Fibroblast of lung (primary cell): Measurements from ENCODE around the gene PFN3. TPM values are rescaled to one million over a fixed set of nuclear protein-coding genes. Genes with fewer than 3 reads are reported as not detected.
A peak's percentile ranks its signal among the peaks of the same experiment; 100 is the strongest.

Experiments used
- DNase-seq, 2 donors: peaks; one replicate each; pipeline versions ENCODE4 v3.0.0 to v3.0.0-alpha.2; 2010; ENCODE audit warnings: low read depth in 2 of 2
- H2AFZ ChIP-seq: 2 replicates; pipeline ENCODE4 v1.5.1; 2012; ENCODE audit warnings: low read length, control low read depth, inconsistent platforms
- H3K27ac ChIP-seq: 2 replicates; pipeline ENCODE4 v1.5.1; 2011; ENCODE audit warnings: low read length, control low read depth; ENCODE audit not compliant: insufficient read depth
- H3K27me3 ChIP-seq: 2 replicates; pipeline ENCODE4 v1.5.1; 2011; ENCODE audit warnings: mild to moderate bottlenecking, low read length; ENCODE audit not compliant: control insufficient read depth, insufficient read depth
- H3K36me3 ChIP-seq: 2 replicates; pipeline ENCODE4 v1.5.1; 2011; ENCODE audit warnings: low read length; ENCODE audit not compliant: control insufficient read depth, insufficient read depth
- H3K4me1 ChIP-seq: 2 replicates; pipeline ENCODE4 v1.5.1; 2011; ENCODE audit warnings: low read length; ENCODE audit not compliant: control insufficient read depth, insufficient read depth; ENCODE audit errors: extremely low read depth
- H3K4me2 ChIP-seq: 2 replicates; pipeline ENCODE4 v1.5.1; 2011; ENCODE audit warnings: low read length, control low read depth; ENCODE audit not compliant: insufficient read depth; ENCODE audit errors: extremely low read depth
- H3K4me3 ChIP-seq, 4 experiments: fragments of 200-600 bp in 1 of 4; sonication (generic) in 1 of 4; replicated peaks in 1 of 4; 2 replicates each; pipeline ENCODE4 v1.5.1; 2011 to 2016; ENCODE audit warnings: low read length in 4 of 4, low read depth in 3 of 4, mild to moderate bottlenecking in 3 of 4, control low read depth in 2 of 4, inconsistent platforms in 1 of 4, mixed read lengths in 1 of 4; ENCODE audit not compliant: insufficient read depth in 1 of 4; ENCODE audit errors: control extremely low read depth in 1 of 4
- H3K79me2 ChIP-seq: 2 replicates; pipeline ENCODE4 v1.5.1; 2012; ENCODE audit warnings: mild to moderate bottlenecking, low read length, inconsistent platforms; ENCODE audit not compliant: control insufficient read depth, insufficient read depth
- H3K9ac ChIP-seq: 2 replicates; pipeline ENCODE4 v1.5.1; 2011; ENCODE audit warnings: mild to moderate bottlenecking, low read length, control low read depth; ENCODE audit not compliant: insufficient read depth
- H3K9me3 ChIP-seq: 2 replicates; pipeline ENCODE4 v1.5.1; 2012; ENCODE audit warnings: low read depth, low read length; ENCODE audit not compliant: control insufficient read depth, insufficient read depth
- H4K20me1 ChIP-seq: 2 replicates; pipeline ENCODE4 v1.5.1; 2011; ENCODE audit warnings: low read length; ENCODE audit not compliant: control insufficient read depth, insufficient read depth; ENCODE audit errors: extremely low read depth
- CTCF ChIP-seq, 2 donors: IDR thresholded peaks in 1 of 2; conservative IDR thresholded peaks in 1 of 2; 1 replicate in 1 of 2; 2 replicates in 1 of 2; pipeline ENCODE4 v1.5.1; 2011 to 2012; ENCODE audit warnings: low read length in 2 of 2, control low read depth in 1 of 2, inconsistent platforms in 1 of 2, low read depth in 1 of 2, mild to moderate bottlenecking in 1 of 2
- EZH2 ChIP-seq: IDR thresholded peaks from 2 replicates; pipeline ENCODE4 v1.5.1; 2012; ENCODE audit warnings: low read length, control low read depth, mild to moderate bottlenecking; ENCODE audit errors: missing control alignments
- polyA plus RNA-seq, 2 donors: library from polyadenylated mRNA; depleted of rRNA in 1 of 2; stranded (reverse) in 1 of 2; unstranded in 1 of 2; fragments of >200 nt; gene quantifications; 2 replicates each; pipeline ENCODE4 v1.2.1, GENCODE V29; 2011 to 2012; ENCODE audit warnings: missing spikeins in 1 of 2
- total RNA-seq: library from RNA; depleted of rRNA; stranded (reverse); fragments of >200 nt; gene quantifications from 2 replicates; pipeline ENCODE4 v1.2.1, GENCODE V29; 2014

PFN3 gene
- total and polyA plus RNA-seq, 2 donors (not counting 1 experiment from before 2014, with no cell fraction given): not detected

- H3K36me3 ChIP-seq: no peaks in the 10 kb centered on the region
Observed at GRCh38 chr5:177392765-177393164, 7.7 kb downstream of the PFN3 start.

GRCh38 chr5:177390363-177391300, 9.8 kb downstream of the PFN3 start:
- no peaks in the 10 kb centered on the region for H4K20me1 ChIP-seq
- H3K4me1 ChIP-seq: peaks cover 17% of the 10 kb centered on the region
- H3K79me2 ChIP-seq: no peaks in the 10 kb centered on the region
- no peaks in the 10 kb centered on the region for H3K9me3 ChIP-seq
- H3K36me3 ChIP-seq: no peaks in the 10 kb centered on the region
- H3K9ac ChIP-seq: peak overlapping the region; percentile 40
- H2AFZ ChIP-seq: no peak overlapping the region
- H3K4me2 ChIP-seq: peak overlapping the region; percentile 54
- H3K4me3 ChIP-seq: no peak overlapping the region
- TF ChIP-seq EZH2: no peak
- peak; percentile 87 to 94 for TF ChIP-seq CTCF (conservative IDR thresholded peaks at IDR 0.05 in 1 of 2, IDR thresholded peaks at IDR 0.05 in 1 of 2; ENCODE audit: low read depth in 1 of 2, low read length in 2 of 2)
- peak; percentile 71 to 82 for DNase-seq
- H3K27me3 ChIP-seq: peaks cover 2% of the 10 kb centered on the region
- peak overlapping the region; percentile 71 for H3K27ac ChIP-seq

More at GRCh38 chr5:177392765-177393164, 7.7 kb downstream of the PFN3 start:
- Histone ChIP-seq H3K4me2 (no peak overlapping the region), H3K4me1 (peaks cover 17% of the 10 kb centered on the region), H3K9ac (no peak overlapping the region), H3K79me2 (no peaks in the 10 kb centered on the region), H2AFZ (no peak overlapping the region), H3K4me3 (no peak overlapping the region), H3K27ac (no peak overlapping the region), H3K27me3 (peaks cover 9% of the 10 kb centered on the region), H4K20me1 (no peaks in the 10 kb centered on the region), H3K9me3 (no peaks in the 10 kb centered on the region)
- DNase-seq: no peak
- no peak for TF ChIP-seq CTCF (conservative IDR thresholded peaks at IDR 0.05 in 1 of 2, IDR thresholded peaks at IDR 0.05 in 1 of 2; ENCODE audit: low read depth in 1 of 2, low read length in 2 of 2)
- TF ChIP-seq EZH2: no peak

GRCh38 chr5:177389241-177390169, 11.0 kb downstream of the PFN3 start:
- H3K4me3 ChIP-seq: no peak overlapping the region
- peak overlapping the region; percentile 40 for H3K9ac ChIP-seq
- H3K4me2 ChIP-seq: peak overlapping the region; percentile 77
- H3K27ac ChIP-seq: peak overlapping the region; percentile 71
- H2AFZ ChIP-seq: no peak overlapping the region
- peaks cover 17% of the 10 kb centered on the region for H3K4me1 ChIP-seq
- peak; percentile 93 to 95 for DNase-seq
- H3K79me2 ChIP-seq: no peaks in the 10 kb centered on the region
- H3K9me3 ChIP-seq: no peaks in the 10 kb centered on the region
- H3K27me3 ChIP-seq: peaks cover 2% of the 10 kb centered on the region
- no peaks in the 10 kb centered on the region for H4K20me1 ChIP-seq
- TF ChIP-seq EZH2: no peak
- TF ChIP-seq CTCF (conservative IDR thresholded peaks at IDR 0.05 in 1 of 2, IDR thresholded peaks at IDR 0.05 in 1 of 2; ENCODE audit: low read depth in 1 of 2, low read length in 2 of 2): no peak
- H3K36me3 ChIP-seq: no peaks in the 10 kb centered on the region
